CD4-positive, alpha-beta T cell treated with Interleukin-15 for 1 hour (primary cell): ENCODE results near the gene PRMT7.

Experiments used
- DNase-seq: peaks from one replicate; pipeline ENCODE4 v3.0.0-alpha.2; 2020

The PRMT7 gene

GRCh38 chr16:68401871-68402747, 91.3 kb downstream of the PRMT7 start:
- no peak for DNase-seq

DNA sequence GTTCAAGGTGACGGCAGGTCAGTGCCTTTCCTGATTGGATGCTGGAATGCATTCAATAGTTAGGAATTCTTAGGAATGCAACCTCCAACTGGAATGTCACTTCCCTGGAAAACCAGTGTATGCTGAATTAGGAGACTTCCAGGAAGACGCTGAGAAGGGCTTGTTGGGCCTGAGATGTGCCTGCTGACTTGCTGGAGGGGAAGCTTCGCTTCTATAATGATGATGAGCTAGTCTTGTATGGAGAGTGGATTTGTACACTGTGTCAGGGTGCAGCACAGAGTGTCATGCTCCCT, 91.9 kb downstream of the PRMT7 start:
- DNase-seq, result no peak

- DNase-seq, result no peak
Measured at GRCh38 chr16:68403177-68403576, 92.4 kb downstream of the PRMT7 start.

DNA sequence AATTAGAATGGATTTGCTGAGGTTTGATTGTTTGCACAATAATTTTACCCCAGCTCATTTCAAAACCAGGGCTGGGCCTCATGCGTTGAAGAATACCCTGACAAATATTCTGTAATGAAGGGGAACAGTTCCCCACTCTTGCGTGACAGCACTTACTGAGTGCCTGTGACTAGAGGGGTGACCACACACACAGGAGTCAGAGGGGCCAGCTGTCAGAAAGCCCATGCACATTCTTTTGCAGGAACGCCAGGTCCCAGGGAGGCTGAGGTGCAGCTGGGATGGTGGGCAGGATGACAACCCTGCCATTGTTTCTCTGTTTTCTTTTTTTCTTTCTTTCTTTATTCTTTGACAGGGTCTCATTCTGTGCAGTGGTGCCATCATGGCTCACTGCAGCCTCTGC, 92.9 kb downstream of the PRMT7 start:
- no peak for DNase-seq

- no peak for DNase-seq
Measured at GRCh38 chr16:68404736-68405345, 94.0 kb downstream of the PRMT7 start.

GRCh38 chr16:68406458-68407152, 95.8 kb downstream of the PRMT7 start:
- DNase-seq, result no peak
